Measurements from ENCODE around the gene NT5C1B. TPM values are rescaled to one million over a fixed set of nuclear protein-coding genes. Genes with fewer than 3 reads are reported as not detected.

Gene NT5C1B
- total RNA-seq, 1 donor from 2014 or later = not detected

DNA sequence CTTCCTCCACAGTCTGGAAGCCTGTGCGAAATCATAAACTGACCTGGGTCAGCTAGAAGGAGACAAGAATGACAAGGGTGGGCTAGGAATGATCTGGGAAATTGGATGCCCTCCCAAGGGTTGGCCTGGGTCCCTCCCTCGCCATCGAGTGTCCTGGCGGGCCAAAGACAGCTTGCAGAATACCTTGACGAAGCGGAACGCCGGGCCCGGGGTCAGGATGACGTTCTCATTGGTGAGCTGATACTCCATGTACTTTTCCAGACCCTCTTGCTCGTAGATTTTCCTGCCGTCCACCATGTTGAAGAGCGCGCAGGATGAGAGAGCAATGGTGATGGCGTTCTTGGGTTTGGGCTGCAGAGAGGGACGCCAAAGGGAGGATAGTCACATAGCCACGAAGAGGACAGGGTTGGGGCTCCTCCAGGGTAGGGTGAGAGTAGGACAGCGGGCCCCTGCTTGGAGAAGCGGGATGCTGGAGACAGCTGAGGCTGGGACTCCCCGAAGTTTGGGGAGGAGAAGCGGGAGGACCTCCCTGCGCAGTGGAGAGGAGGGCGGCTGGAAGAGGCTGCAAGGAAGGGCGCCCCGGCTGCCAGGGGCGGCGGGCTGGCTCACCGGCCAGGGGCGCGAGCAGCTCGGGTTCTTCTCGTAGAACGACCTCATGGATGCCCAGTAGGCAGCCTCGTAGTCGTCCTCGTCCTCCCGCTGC is 5.3 kb downstream of the NT5C1B start:
- H3K36me3 Mint-ChIP-seq (ENCODE audit: low read depth) = peaks cover 3% of the 10 kb centered on the region
- H3K27me3 Mint-ChIP-seq (ENCODE audit: low read depth) = no peaks in the 10 kb centered on the region
- H3K4me1 Mint-ChIP-seq = no peaks in the 10 kb centered on the region
- TF ChIP-seq, protein P1, sequence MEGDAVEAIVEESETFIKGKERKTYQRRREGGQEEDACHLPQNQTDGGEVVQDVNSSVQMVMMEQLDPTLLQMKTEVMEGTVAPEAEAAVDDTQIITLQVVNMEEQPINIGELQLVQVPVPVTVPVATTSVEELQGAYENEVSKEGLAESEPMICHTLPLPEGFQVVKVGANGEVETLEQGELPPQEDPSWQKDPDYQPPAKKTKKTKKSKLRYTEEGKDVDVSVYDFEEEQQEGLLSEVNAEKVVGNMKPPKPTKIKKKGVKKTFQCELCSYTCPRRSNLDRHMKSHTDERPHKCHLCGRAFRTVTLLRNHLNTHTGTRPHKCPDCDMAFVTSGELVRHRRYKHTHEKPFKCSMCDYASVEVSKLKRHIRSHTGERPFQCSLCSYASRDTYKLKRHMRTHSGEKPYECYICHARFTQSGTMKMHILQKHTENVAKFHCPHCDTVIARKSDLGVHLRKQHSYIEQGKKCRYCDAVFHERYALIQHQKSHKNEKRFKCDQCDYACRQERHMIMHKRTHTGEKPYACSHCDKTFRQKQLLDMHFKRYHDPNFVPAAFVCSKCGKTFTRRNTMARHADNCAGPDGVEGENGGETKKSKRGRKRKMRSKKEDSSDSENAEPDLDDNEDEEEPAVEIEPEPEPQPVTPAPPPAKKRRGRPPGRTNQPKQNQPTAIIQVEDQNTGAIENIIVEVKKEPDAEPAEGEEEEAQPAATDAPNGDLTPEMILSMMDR (conservative IDR thresholded peaks at IDR 0.05) = no peak
- no peak overlapping the region for H3K27ac Mint-ChIP-seq (ENCODE audit: unreplicated experiment)
- H3K9me3 Mint-ChIP-seq = peaks cover 3% of the 10 kb centered on the region
- H3K4me3 Mint-ChIP-seq = no peak overlapping the region
- DNase-seq (ENCODE audit: low read depth, low spot score) = no peak

DNA sequence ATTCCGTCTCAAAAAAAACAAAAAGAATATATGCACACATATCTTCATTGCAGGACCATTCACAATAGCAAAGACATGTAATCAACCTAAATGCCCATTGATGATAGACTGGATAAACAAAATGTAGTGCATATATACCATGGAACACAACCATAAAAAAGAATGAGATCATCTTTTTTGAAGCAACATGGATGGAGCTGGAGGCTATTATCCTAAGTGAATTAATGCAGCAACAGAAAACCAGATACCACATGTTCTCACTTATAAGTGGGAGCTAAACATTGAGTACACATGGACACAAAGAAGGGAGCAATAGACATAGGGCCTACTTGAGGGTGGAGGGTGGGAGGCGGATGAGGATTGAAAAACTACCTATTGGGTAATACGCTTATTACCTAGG is 8.8 kb downstream of the NT5C1B start:
- H3K36me3 Mint-ChIP-seq (ENCODE audit: low read depth) = peaks cover 2% of the 10 kb centered on the region
- H3K27ac Mint-ChIP-seq (ENCODE audit: unreplicated experiment) = no peak overlapping the region
- no peak overlapping the region for H3K4me3 Mint-ChIP-seq
- DNase-seq (ENCODE audit: low read depth, low spot score) = no peak
- no peaks in the 10 kb centered on the region for H3K4me1 Mint-ChIP-seq
- TF ChIP-seq, protein P1 (conservative IDR thresholded peaks at IDR 0.05) = no peak
- H3K9me3 Mint-ChIP-seq = peaks cover 13% of the 10 kb centered on the region
- peaks cover 4% of the 10 kb centered on the region for H3K27me3 Mint-ChIP-seq (ENCODE audit: low read depth)

DNA sequence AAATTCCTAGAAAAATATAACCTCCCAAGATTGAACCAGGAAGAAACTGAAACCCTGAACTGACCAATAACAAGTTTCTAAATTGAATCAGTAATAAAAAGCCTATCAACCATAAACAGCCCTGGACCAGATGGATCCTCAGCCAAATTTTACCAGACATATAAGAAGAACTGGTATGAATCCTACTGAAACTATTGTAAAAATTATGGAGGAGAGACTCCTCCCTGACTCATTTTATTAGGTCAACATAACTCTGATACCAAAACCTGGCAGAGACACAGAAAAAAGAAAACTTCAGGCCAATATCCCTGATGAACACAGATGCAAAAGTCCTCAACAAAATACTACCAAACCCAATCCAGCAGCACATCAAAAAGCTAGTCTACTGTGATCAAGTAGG is 11.3 kb downstream of the NT5C1B start:
- H3K4me3 Mint-ChIP-seq = no peak overlapping the region
- H3K36me3 Mint-ChIP-seq (ENCODE audit: low read depth) = peaks cover 2% of the 10 kb centered on the region
- H3K9me3 Mint-ChIP-seq = peaks cover 13% of the 10 kb centered on the region
- no peaks in the 10 kb centered on the region for H3K4me1 Mint-ChIP-seq
- no peak overlapping the region for H3K27ac Mint-ChIP-seq (ENCODE audit: unreplicated experiment)
- TF ChIP-seq, protein P1 (conservative IDR thresholded peaks at IDR 0.05) = no peak
- no peak for DNase-seq (ENCODE audit: low read depth, low spot score)
- H3K27me3 Mint-ChIP-seq (ENCODE audit: low read depth) = peaks cover 4% of the 10 kb centered on the region

GRCh38 chr2:18566145-18566769 is 23.1 kb downstream of the NT5C1B start:
- Mint-ChIP-seq H3K36me3 (ENCODE audit: low read depth) (peaks cover 8% of the 10 kb centered on the region), H3K4me3 (no peak overlapping the region), H3K27ac (ENCODE audit: unreplicated experiment) (no peak overlapping the region), H3K4me1 (peaks cover 2% of the 10 kb centered on the region), H3K27me3 (ENCODE audit: low read depth) (no peaks in the 10 kb centered on the region), H3K9me3 (peaks cover 15% of the 10 kb centered on the region)
- TF ChIP-seq, protein P1 (conservative IDR thresholded peaks at IDR 0.05) = no peak
- no peak for DNase-seq (ENCODE audit: low read depth, low spot score)

- H3K27ac Mint-ChIP-seq (ENCODE audit: unreplicated experiment) = peak overlapping the region; percentile 86
- TF ChIP-seq, protein P1 (conservative IDR thresholded peaks at IDR 0.05) = no peak
- H3K9me3 Mint-ChIP-seq = peaks cover 8% of the 10 kb centered on the region
- H3K36me3 Mint-ChIP-seq (ENCODE audit: low read depth) = peaks cover 14% of the 10 kb centered on the region
- H3K4me1 Mint-ChIP-seq = peaks cover 37% of the 10 kb centered on the region
- no peaks in the 10 kb centered on the region for H3K27me3 Mint-ChIP-seq (ENCODE audit: low read depth)
- no peak for DNase-seq (ENCODE audit: low read depth, low spot score)
- peak overlapping the region; percentile 97 for H3K4me3 Mint-ChIP-seq
These were observed 28.6 kb downstream of the NT5C1B start for GRCh38 chr2:18560797-18561085.

Measured in neural crest cell (in vitro differentiated cells).